DND-41 (cell line): Measurements from ENCODE around the gene MED12L.

Source experiments
- CTCF ChIP-seq: IDR thresholded peaks from 2 replicates; pipeline ENCODE4 v1.5.1; 2012; ENCODE audit warnings: borderline replicate concordance, low read length, moderate library complexity, mild to moderate bottlenecking; ENCODE audit not compliant: poor library complexity, severe bottlenecking; ENCODE audit errors: extremely low read depth
- EZH2 ChIP-seq: IDR thresholded peaks from 3 replicates; pipeline ENCODE4 v1.6.1; 2012; ENCODE audit warnings: borderline replicate concordance, low read depth, mild to moderate bottlenecking, moderate library complexity, low read length, inconsistent platforms; ENCODE audit not compliant: severe bottlenecking

GRCh38 chr3:151085889-151086483 lies 522 bp downstream of the MED12L start:
- no peak for TF ChIP-seq EZH2
- no peak for TF ChIP-seq CTCF
